Trophoblast cell (in vitro differentiated cells and primary cell): Measurements from ENCODE around the gene ADRA1B.

Source experiments
- DNase-seq, 2 donors: peaks; one replicate each; pipeline ENCODE4 v3.0.0-alpha.2; 2016
- H2AFZ ChIP-seq: 2 replicates; pipeline ENCODE4 v1.6.1; 2013; ENCODE audit warnings: low read length, moderate library complexity, mild to moderate bottlenecking; ENCODE audit not compliant: insufficient read depth, poor library complexity
- H2AK5ac ChIP-seq: 2 replicates; pipeline ENCODE4 v1.6.1; 2013; ENCODE audit warnings: mild to moderate bottlenecking, low read length
- H2BK120ac ChIP-seq: 2 replicates; pipeline ENCODE4 v1.6.1; 2013; ENCODE audit warnings: low read length, mild to moderate bottlenecking, moderate library complexity; ENCODE audit not compliant: insufficient read depth, poor library complexity
- H2BK12ac ChIP-seq: 2 replicates; pipeline ENCODE4 v1.6.1; 2013; ENCODE audit warnings: mild to moderate bottlenecking, low read length, moderate library complexity
- H2BK5ac ChIP-seq: 2 replicates; pipeline ENCODE4 v1.6.1; 2013; ENCODE audit warnings: low read length, low read depth, moderate library complexity, mild to moderate bottlenecking; ENCODE audit not compliant: poor library complexity
- H3K14ac ChIP-seq: 2 replicates; pipeline ENCODE4 v1.6.1; 2013; ENCODE audit warnings: mild to moderate bottlenecking, low read length
- H3K18ac ChIP-seq: 2 replicates; pipeline ENCODE4 v1.6.1; 2013; ENCODE audit warnings: mild to moderate bottlenecking, low read length
- H3K23ac ChIP-seq: 2 replicates; pipeline ENCODE4 v1.6.1; 2013; ENCODE audit warnings: low read length
- H3K27ac ChIP-seq: 2 replicates; pipeline ENCODE4 v1.5.1; 2013; ENCODE audit warnings: low read depth, mild to moderate bottlenecking, inconsistent platforms, low read length, moderate library complexity
- H3K27me3 ChIP-seq: 2 replicates; pipeline ENCODE4 v1.6.1; 2013; ENCODE audit warnings: inconsistent platforms, mild to moderate bottlenecking, low read length, moderate library complexity; ENCODE audit not compliant: insufficient read depth
- H3K36me3 ChIP-seq, 2 experiments: 1 replicate in 1 of 2; 2 replicates in 1 of 2; pipeline ENCODE4 v1.6.1; 2013; ENCODE audit warnings: low read length in 2 of 2, mild to moderate bottlenecking in 2 of 2, moderate library complexity in 1 of 2; ENCODE audit not compliant: insufficient read depth in 2 of 2, control insufficient read depth in 1 of 2
- H3K4ac ChIP-seq: 2 replicates; pipeline ENCODE4 v1.6.1; 2013; ENCODE audit warnings: low read depth, mild to moderate bottlenecking, low read length, moderate library complexity
- H3K4me1 ChIP-seq, 2 experiments: 1 replicate in 1 of 2; 2 replicates in 1 of 2; pipeline ENCODE4 v1.6.1; 2013; ENCODE audit warnings: low read length in 2 of 2, mild to moderate bottlenecking in 2 of 2, moderate library complexity in 1 of 2; ENCODE audit not compliant: insufficient read depth in 2 of 2, control insufficient read depth in 1 of 2
- H3K4me2 ChIP-seq: 2 replicates; pipeline ENCODE4 v1.6.1; 2013; ENCODE audit warnings: inconsistent platforms, mild to moderate bottlenecking, low read length, moderate library complexity
- H3K4me3 ChIP-seq: 2 replicates; pipeline ENCODE4 v1.5.1; 2013; ENCODE audit warnings: mild to moderate bottlenecking, low read depth, low read length, inconsistent platforms
- H3K79me1 ChIP-seq: one replicate; pipeline ENCODE4 v1.6.1; 2013; ENCODE audit warnings: low read length
- H3K79me2 ChIP-seq: 2 replicates; pipeline ENCODE4 v1.6.1; 2013; ENCODE audit warnings: low read length, mild to moderate bottlenecking; ENCODE audit not compliant: control insufficient read depth, insufficient read depth, poor library complexity
- H3K9ac ChIP-seq: 2 replicates; pipeline ENCODE4 v1.6.1; 2013; ENCODE audit warnings: mild to moderate bottlenecking, low read length
- H3K9me3 ChIP-seq: 2 replicates; pipeline ENCODE4 v1.6.1; 2013; ENCODE audit warnings: low read depth, mild to moderate bottlenecking, control low read depth, inconsistent platforms, low read length; ENCODE audit not compliant: insufficient read depth
- H4K12ac ChIP-seq: 2 replicates; pipeline ENCODE4 v1.6.1; 2013; ENCODE audit warnings: low read depth, mild to moderate bottlenecking, low read length, moderate library complexity
- H4K8ac ChIP-seq: 2 replicates; pipeline ENCODE4 v1.6.1; 2013; ENCODE audit warnings: low read depth, mild to moderate bottlenecking, low read length, moderate library complexity
- H4K91ac ChIP-seq: one replicate; pipeline ENCODE4 v1.6.1; 2013; ENCODE audit warnings: low read depth, mild to moderate bottlenecking, low read length, moderate library complexity
- WGBS: extraction: QIAGEN DNeasy Blood & Tissue Kit; methylation state at CpG from one replicate; pipeline ENCODE4 v1.1.7; 2013; ENCODE audit warnings: missing lambda C conversion rate; ENCODE audit not compliant: insufficient read length, insufficient coverage; ENCODE audit errors: extremely low coverage; 5-methylcytosine and 5-hydroxymethylcytosine counted together

Gene ADRA1B

GRCh38 chr5:159901772-159902171, 14.5 kb upstream of the ADRA1B start:
- Histone ChIP-seq H3K4me3 (no peak overlapping the region), H3K4me2 (no peak overlapping the region), H4K12ac (no peak overlapping the region), H4K91ac (no peak overlapping the region), H3K14ac (no peak overlapping the region), H3K79me2 (peaks cover 2% of the 10 kb centered on the region), H3K27ac (no peak overlapping the region), H3K79me1 (peaks cover 26% of the 10 kb centered on the region), H3K27me3 (no peaks in the 10 kb centered on the region), H3K23ac (no peak overlapping the region), H2AFZ (no peak overlapping the region), H3K4ac (no peak overlapping the region), H3K9ac (no peak overlapping the region), H3K4me1 (peaks cover 11 to 26% of the 10 kb centered on the region in 2 experiments), H2BK12ac (no peak overlapping the region), H2BK5ac (no peak overlapping the region), H3K36me3 (no peaks in the 10 kb centered on the region), H4K8ac (no peak overlapping the region), H3K18ac (no peak overlapping the region), H3K9me3 (no peaks in the 10 kb centered on the region), H2AK5ac (no peak overlapping the region), H2BK120ac (no peak overlapping the region)
- no peak for DNase-seq

DNA sequence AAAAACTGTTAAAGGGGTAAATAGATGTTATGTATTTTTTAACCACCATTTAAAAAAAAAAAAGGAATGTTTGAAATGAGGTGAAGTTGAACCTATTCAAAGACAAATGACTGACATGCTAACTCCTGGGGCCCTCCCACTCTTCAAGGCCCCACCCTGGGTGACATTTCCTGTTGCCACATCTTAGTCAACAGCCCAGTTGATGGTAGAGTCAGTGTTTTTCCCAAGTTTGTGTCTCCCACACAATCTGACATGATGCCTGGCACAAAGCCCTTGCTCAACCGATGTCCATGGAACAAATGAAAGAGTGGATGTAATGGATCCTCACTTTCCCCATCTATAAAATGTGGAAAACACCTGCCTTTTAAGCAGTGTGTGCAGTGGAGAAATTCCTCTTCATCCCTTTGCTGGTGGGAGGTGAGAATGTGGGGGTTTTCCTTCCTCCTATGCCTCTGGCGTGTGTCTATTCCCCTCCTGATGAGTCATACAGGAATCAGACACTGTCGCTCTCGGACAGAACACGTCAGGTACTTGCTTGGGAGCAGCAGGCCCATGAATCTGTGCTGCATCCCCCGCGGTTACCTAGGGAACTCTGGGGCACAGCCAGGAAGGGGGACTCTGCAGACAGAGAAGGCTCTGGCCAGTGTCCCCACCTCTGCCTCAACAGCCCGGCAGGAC, 13.7 kb upstream of the ADRA1B start:
- H3K36me3 ChIP-seq, result no peaks in the 10 kb centered on the region
- H2BK5ac ChIP-seq, result peak overlapping the region; percentile 67
- H3K18ac ChIP-seq, result no peak overlapping the region
- H3K4me3 ChIP-seq, result no peak overlapping the region
- H3K4ac ChIP-seq, result no peak overlapping the region
- H3K27ac ChIP-seq, result peak overlapping the region; percentile 62
- no peak overlapping the region for H4K8ac ChIP-seq
- H3K23ac ChIP-seq, result no peak overlapping the region
- no peak overlapping the region for H3K4me2 ChIP-seq
- no peak overlapping the region for H3K9ac ChIP-seq
- H2BK12ac ChIP-seq, result peak overlapping the region; percentile 85
- H4K91ac ChIP-seq, result peak overlapping the region; percentile 71
- H3K27me3 ChIP-seq, result no peaks in the 10 kb centered on the region
- DNase-seq, result peak in 1 of 2 donors; percentile 36
- H2AFZ ChIP-seq, result no peak overlapping the region
- peaks cover 11 to 29% of the 10 kb centered on the region in 2 experiments for H3K4me1 ChIP-seq
- no peak overlapping the region for H4K12ac ChIP-seq
- WGBS, result no CpG with 5 or more reads among the region's 8 CpGs
- H3K79me1 ChIP-seq, result peaks cover 26% of the 10 kb centered on the region
- H2AK5ac ChIP-seq, result peak overlapping the region; percentile 78
- peak overlapping the region; percentile 48 for H2BK120ac ChIP-seq
- no peak overlapping the region for H3K14ac ChIP-seq
- H3K79me2 ChIP-seq, result peaks cover 2% of the 10 kb centered on the region
- H3K9me3 ChIP-seq, result no peaks in the 10 kb centered on the region

- Histone ChIP-seq H2AK5ac (no peak overlapping the region), H3K4me1 (peaks cover 11 to 34% of the 10 kb centered on the region in 2 experiments), H3K23ac (no peak overlapping the region), H3K27ac (peak overlapping the region; percentile 62), H4K91ac (peak overlapping the region; percentile 23), H3K14ac (no peak overlapping the region), H3K18ac (no peak overlapping the region), H2BK120ac (peak overlapping the region; percentile 48), H3K9ac (no peak overlapping the region), H3K4ac (no peak overlapping the region), H2AFZ (no peak overlapping the region), H3K27me3 (no peaks in the 10 kb centered on the region), H3K4me2 (no peak overlapping the region), H3K79me1 (peaks cover 22% of the 10 kb centered on the region), H3K4me3 (no peak overlapping the region), H3K79me2 (peaks cover 2% of the 10 kb centered on the region), H2BK12ac (peak overlapping the region; percentile 69), H4K8ac (no peak overlapping the region), H3K36me3 (no peaks in the 10 kb centered on the region), H2BK5ac (peak overlapping the region; percentile 67), H3K9me3 (no peaks in the 10 kb centered on the region), H4K12ac (no peak overlapping the region)
- WGBS, result no CpG with 5 or more reads among the region's 1 CpG
- DNase-seq, result no peak
Observed at GRCh38 chr5:159903131-159903530, 13.2 kb upstream of the ADRA1B start.

GRCh38 chr5:159904874-159905273, 11.4 kb upstream of the ADRA1B start:
- no peak overlapping the region for H3K27ac ChIP-seq
- no peaks in the 10 kb centered on the region for H3K9me3 ChIP-seq
- H4K12ac ChIP-seq, result no peak overlapping the region
- no peak overlapping the region for H2BK12ac ChIP-seq
- no peak overlapping the region for H4K8ac ChIP-seq
- H3K18ac ChIP-seq, result no peak overlapping the region
- WGBS, result no CpG with 5 or more reads among the region's 1 CpG
- no peak overlapping the region for H3K9ac ChIP-seq
- H3K4me1 ChIP-seq, result peaks cover 18 to 35% of the 10 kb centered on the region in 2 experiments
- H3K14ac ChIP-seq, result no peak overlapping the region
- peaks cover 18% of the 10 kb centered on the region for H3K79me1 ChIP-seq
- no peak overlapping the region for H2AFZ ChIP-seq
- H2BK5ac ChIP-seq, result no peak overlapping the region
- H3K4me2 ChIP-seq, result no peak overlapping the region
- no peaks in the 10 kb centered on the region for H3K36me3 ChIP-seq
- H3K79me2 ChIP-seq, result peaks cover 2% of the 10 kb centered on the region
- no peak overlapping the region for H3K4ac ChIP-seq
- H3K4me3 ChIP-seq, result no peak overlapping the region
- no peak overlapping the region for H2AK5ac ChIP-seq
- H3K27me3 ChIP-seq, result no peaks in the 10 kb centered on the region
- no peak for DNase-seq
- H2BK120ac ChIP-seq, result no peak overlapping the region
- H4K91ac ChIP-seq, result no peak overlapping the region
- no peak overlapping the region for H3K23ac ChIP-seq
